ENCODE results near the gene KIF1A. TPM values are rescaled to one million over a fixed set of nuclear protein-coding genes. Genes with fewer than 3 reads are reported as not detected.

Gene KIF1A
- total and polyA plus RNA-seq, 2 experiments from 2014 or later: 16.1 to 16.5 TPM

- Histone ChIP-seq H3K4me2 (no peak overlapping the region), H3K27ac (no peak overlapping the region), H3K9me2 (replicated peaks; ENCODE audit: insufficient read depth) (no peaks in the 10 kb centered on the region), H3K79me2 (no peaks in the 10 kb centered on the region), H3K27me3 (peaks cover 18% of the 10 kb centered on the region), H3K4me3 (no peak overlapping the region), H3K9me3 (ENCODE audit: low read depth) (no peaks in the 10 kb centered on the region), H2AFZ (no peak overlapping the region), H4K20me1 (ENCODE audit: insufficient read depth, poor library complexity, severe bottlenecking) (no peaks in the 10 kb centered on the region), H3K4me1 (ENCODE audit: insufficient read depth) (no peaks in the 10 kb centered on the region), H3K36me3 (replicated peaks; ENCODE audit: insufficient read depth, low read depth) (no peaks in the 10 kb centered on the region)
- TF ChIP-seq CTCF (IDR thresholded peaks at IDR 0.05; ENCODE audit: poor library complexity) (no peak), EZH2 (IDR thresholded peaks at IDR 0.05; ENCODE audit: borderline replicate concordance) (no peak), EZH2phosphoT487 (IDR thresholded peaks at IDR 0.05; ENCODE audit: low read depth, severe bottlenecking, unreplicated experiment) (no peak)
- WGBS (ENCODE audit: low lambda C conversion rate, missing lambda C conversion rate): 70% methylated on average over 7 of the region's 7 CpGs
- no peak for DNase-seq (ENCODE audit: low spot score)
Observed at GRCh38 chr2:240670402-240670801, 149.6 kb downstream of the KIF1A start.

GRCh38 chr2:240664622-240665021, 155.4 kb downstream of the KIF1A start:
- H2AFZ ChIP-seq: no peak overlapping the region
- no peak for DNase-seq (ENCODE audit: low spot score)
- H3K9me2 ChIP-seq (replicated peaks; ENCODE audit: insufficient read depth): no peaks in the 10 kb centered on the region
- no peaks in the 10 kb centered on the region for H3K79me2 ChIP-seq
- H3K27me3 ChIP-seq: peaks cover 8% of the 10 kb centered on the region
- H3K9me3 ChIP-seq (ENCODE audit: low read depth): no peaks in the 10 kb centered on the region
- H3K36me3 ChIP-seq (replicated peaks; ENCODE audit: insufficient read depth, low read depth): no peaks in the 10 kb centered on the region
- H3K4me1 ChIP-seq (ENCODE audit: insufficient read depth): no peaks in the 10 kb centered on the region
- H3K27ac ChIP-seq: no peak overlapping the region
- no peak overlapping the region for H3K4me2 ChIP-seq
- 85% methylated on average over 1 of the region's 1 CpG for WGBS (ENCODE audit: low lambda C conversion rate, missing lambda C conversion rate)
- H4K20me1 ChIP-seq (ENCODE audit: insufficient read depth, poor library complexity, severe bottlenecking): no peaks in the 10 kb centered on the region
- no peak overlapping the region for H3K4me3 ChIP-seq
- TF ChIP-seq CTCF (IDR thresholded peaks at IDR 0.05; ENCODE audit: poor library complexity) (no peak), EZH2 (IDR thresholded peaks at IDR 0.05; ENCODE audit: borderline replicate concordance) (no peak), EZH2phosphoT487 (IDR thresholded peaks at IDR 0.05; ENCODE audit: low read depth, severe bottlenecking, unreplicated experiment) (no peak)

Small RNA genes lying within 50 kb of the gene (small RNA-seq; reads per million reads assigned to genes)
- gene AC011298.3: not detected

Other genes starting within 250 kb of the KIF1A start
- 19.1 and 24.2 TPM in 2 replicates for gene CAPN10, start 233.5 kb downstream of the KIF1A start, total RNA-seq
- 28.8 and 42.6 TPM in 2 replicates for gene CAPN10, start 233.5 kb downstream of the KIF1A start, polyA plus RNA-seq
- 14.7 and 17.3 TPM in 2 replicates for gene GPR35, start 194.7 kb downstream of the KIF1A start, total RNA-seq
- 10.1 and 10.5 TPM in 2 replicates for gene GPR35, start 194.7 kb downstream of the KIF1A start, polyA plus RNA-seq
- gene AQP12B, start 137.3 kb downstream of the KIF1A start, total RNA-seq: 0.04 TPM in 1 of 2 replicates, not detected in the other
- 0.38 and 0.53 TPM in 2 replicates for gene AQP12B, start 137.3 kb downstream of the KIF1A start, polyA plus RNA-seq
- gene AQP12A, start 128.4 kb downstream of the KIF1A start, total RNA-seq: not detected in 2 replicates
- not detected in 2 replicates for gene AQP12A, start 128.4 kb downstream of the KIF1A start, polyA plus RNA-seq
- 69.6 and 90.8 TPM in 2 replicates for gene AGXT, start 48.6 kb upstream of the KIF1A start, total RNA-seq
- 157 and 169 TPM in 2 replicates for gene AGXT, start 48.6 kb upstream of the KIF1A start, polyA plus RNA-seq
- 13.5 and 34.5 TPM in 2 replicates for gene MAB21L4, start 75.9 kb upstream of the KIF1A start, total RNA-seq
- gene MAB21L4, start 75.9 kb upstream of the KIF1A start, polyA plus RNA-seq: 11.5 and 13.1 TPM in 2 replicates
- 0.10 and 0.20 TPM in 2 replicates for gene CROCC2, start 86.1 kb upstream of the KIF1A start, total RNA-seq
- 0.04 and 0.13 TPM in 2 replicates for gene CROCC2, start 86.1 kb upstream of the KIF1A start, polyA plus RNA-seq
- 3.5 and 6.5 TPM in 2 replicates for gene SNED1, start 178.4 kb upstream of the KIF1A start, total RNA-seq
- gene SNED1, start 178.4 kb upstream of the KIF1A start, polyA plus RNA-seq: 3.7 and 4.6 TPM in 2 replicates

All from hepatocyte (in vitro differentiated cells).